Right ventricle myocardium superior (tissue), 1 donor: ENCODE measurements around the gene ZIM2. TPM values are rescaled to one million over a fixed set of nuclear protein-coding genes. Genes with fewer than 3 reads are reported as not detected.
A peak's percentile ranks its signal among the peaks of the same experiment; 100 is the strongest.

ENCODE experiments used
- ATAC-seq: fragments of 200-7000 bp; cut with Tn5 transposase; one replicate; pipeline ENCODE4 v1.9.1; 2020; ENCODE audit warnings: mild to moderate bottlenecking; ENCODE audit not compliant: poor library complexity
- DNase-seq: peaks from one replicate; pipeline ENCODE4 v3.0.0-alpha.2; 2020
- intact Hi-C: fragments of 100-400 bp; cut with DNase I; formaldehyde crosslinking; loops from one replicate; pipeline ENCODE4 v1.11.2; 2022
- total RNA-seq: library from RNA; stranded (reverse); fragmentation: NEBNext Ultra II Directional; extraction: Animal tissue kit (Norgen Biotek cat#: 25700); gene quantifications from one replicate; pipeline ENCODE4 v1.2.1, GENCODE V29; 2021
- donor health status: DM: no; HTN: yes; CAD: no; lungs with severe emphysema.

Gene ZIM2
- total RNA-seq, 1 donor from 2014 or later = not detected

GRCh38 chr19:56841193-56841543 is 642 bp upstream of the ZIM2 start:
- intact Hi-C loops = no loop called here
- DNase-seq (no peak), ATAC-seq (no peak)

- peak; percentile 95 for DNase-seq
- peak; percentile 64 for ATAC-seq
- intact Hi-C loops = no loop called here
Measured at GRCh38 chr19:56839652-56840450, 675 bp downstream of the ZIM2 start.

DNA sequence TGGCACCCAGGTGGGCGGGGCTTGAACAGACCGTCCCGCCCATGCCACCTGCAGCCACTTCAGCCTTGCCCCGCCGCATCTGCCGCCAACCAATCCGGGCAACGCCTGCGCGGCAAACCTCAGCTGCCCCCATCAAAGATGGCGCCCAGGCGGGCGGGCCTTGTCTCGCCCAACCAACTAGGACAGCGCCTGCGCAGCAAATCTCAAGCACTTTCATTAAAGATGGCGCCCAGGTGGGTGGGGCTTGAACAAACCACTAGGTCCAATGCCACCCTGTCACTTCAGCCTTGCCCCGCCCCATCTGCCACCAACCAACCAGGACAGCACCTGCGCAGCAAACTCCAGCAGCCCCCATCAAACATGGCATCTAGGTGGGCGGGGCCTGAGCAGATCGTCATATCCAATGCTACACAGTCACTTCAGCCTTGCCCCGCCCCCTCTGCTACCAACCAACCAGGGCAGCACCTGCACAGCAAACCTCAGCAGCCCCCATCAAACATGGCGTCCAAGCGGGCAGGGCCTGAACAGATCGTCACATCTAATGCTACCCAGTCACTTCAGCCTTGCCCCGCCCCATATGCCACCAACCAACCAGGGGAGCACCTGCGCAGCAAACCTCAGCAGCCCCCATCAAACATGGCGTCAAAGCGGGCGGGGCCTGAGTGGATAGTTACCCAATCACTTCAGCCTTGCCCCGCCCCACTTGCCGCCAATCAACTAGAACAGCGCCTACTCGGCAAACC is 1.4 kb downstream of the ZIM2 start:
- DNase-seq (peak; percentile 97), ATAC-seq (peak; percentile 68)
- intact Hi-C loops = no loop called here

GRCh38 chr19:56838024-56838908 is 2.3 kb downstream of the ZIM2 start:
- peak; percentile 82 for DNase-seq
- ATAC-seq = peak; percentile 52
- intact Hi-C loops = no loop called here

DNA sequence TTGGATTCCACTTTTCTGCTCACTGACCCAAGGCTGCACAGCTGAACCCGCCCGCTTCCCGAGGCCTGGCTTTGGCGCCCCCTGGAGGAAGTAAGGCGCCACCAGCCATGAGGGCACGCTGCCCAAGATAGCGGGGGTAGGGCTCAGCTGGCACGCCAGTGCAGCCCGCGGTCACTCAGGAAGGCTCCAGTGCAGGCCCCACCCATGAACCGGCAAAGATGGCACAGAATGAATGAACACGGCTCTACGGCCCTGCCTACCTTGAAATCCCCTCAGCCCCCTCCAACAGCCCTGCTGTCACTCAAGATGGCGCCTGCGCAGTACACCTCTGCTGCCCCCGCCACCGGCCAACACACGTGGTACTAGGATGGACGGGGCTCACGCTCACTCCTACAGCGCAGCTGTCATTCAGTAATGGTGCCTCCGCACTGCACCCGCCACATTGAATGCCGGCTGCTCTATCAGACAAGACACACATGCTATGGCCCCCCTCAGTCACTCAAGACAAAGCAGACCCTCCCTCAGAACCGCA is 3.0 kb downstream of the ZIM2 start:
- ATAC-seq (peak; percentile 51), DNase-seq (peak; percentile 85)
- intact Hi-C loops = no loop called here

GRCh38 chr19:56837004-56837403 is 3.5 kb downstream of the ZIM2 start:
- DNase-seq (no peak), ATAC-seq (no peak)
- intact Hi-C loops = no loop called here

DNA sequence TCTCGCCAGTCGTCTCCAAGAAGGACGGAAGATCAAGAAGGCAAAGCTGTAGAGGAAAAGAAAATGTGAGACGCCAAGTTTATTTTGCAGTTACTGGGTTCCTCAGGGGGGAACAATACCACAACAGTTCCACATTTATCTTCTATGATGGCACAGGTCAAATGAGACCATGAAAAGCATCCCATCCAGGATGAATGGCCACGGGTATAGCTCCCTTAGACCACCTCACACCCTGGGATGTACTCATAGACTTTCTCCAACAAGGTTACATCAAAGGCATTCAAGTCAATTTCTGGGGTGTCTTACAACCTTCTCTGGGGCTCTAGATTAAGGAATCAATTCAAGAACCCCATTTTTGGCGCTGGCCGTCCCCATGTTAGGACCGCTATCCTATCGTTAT is 4.5 kb downstream of the ZIM2 start:
- intact Hi-C loops = no loop called here
- no peak for DNase-seq
- ATAC-seq = no peak

DNA sequence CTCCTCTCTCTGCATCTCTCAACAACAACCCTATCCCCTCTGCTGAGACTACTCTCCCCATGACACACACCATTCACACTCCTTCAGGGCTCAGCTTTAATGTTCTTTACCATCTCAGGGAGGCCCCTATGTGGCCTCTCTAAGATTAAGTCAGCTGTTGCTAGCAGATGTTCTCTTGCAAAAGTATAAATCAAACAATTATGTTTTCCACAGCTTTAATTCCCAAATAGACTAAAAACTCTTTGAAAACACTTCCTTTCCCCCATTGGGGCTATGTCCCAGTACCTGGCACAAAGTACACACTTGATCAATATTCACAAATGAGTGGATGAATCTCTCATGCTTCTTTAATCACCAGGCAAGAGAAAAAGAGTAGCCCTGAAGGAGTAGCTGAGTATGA is 5.1 kb downstream of the ZIM2 start:
- intact Hi-C loops = no loop called here
- DNase-seq (no peak), ATAC-seq (no peak)

- no peak for DNase-seq
- no peak for ATAC-seq
- intact Hi-C loops = no loop called here
Measured at GRCh38 chr19:56834564-56835375, 5.8 kb downstream of the ZIM2 start.

DNA sequence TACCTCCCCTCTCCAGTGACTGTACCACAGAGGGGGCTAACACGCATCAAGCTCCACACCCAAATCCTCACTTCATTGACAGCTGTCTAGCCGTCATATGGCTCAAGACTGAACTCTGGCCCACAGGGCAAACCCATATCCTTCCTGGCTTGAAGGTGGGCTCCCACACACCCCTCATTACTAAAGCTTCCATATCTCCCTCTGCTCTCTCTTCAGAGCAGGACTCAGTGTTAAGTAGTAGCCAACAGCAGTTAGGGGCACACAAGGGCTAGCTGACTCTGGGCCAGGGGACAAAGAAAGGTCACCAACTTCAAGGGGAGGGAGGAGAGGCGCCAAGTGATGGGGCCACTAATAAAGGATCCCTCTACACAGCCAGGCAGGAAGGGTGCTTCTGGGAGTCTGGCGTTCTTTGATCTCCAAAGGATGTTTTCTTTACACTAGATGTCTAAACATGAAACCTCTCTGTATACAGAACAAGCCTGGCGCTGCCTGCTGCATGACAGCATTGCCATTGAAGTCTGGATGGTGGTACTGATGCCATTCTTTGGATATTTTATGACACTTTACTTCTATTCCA is 8.1 kb downstream of the ZIM2 start:
- DNase-seq = no peak
- no peak for ATAC-seq
- intact Hi-C loops = no loop called here

DNA sequence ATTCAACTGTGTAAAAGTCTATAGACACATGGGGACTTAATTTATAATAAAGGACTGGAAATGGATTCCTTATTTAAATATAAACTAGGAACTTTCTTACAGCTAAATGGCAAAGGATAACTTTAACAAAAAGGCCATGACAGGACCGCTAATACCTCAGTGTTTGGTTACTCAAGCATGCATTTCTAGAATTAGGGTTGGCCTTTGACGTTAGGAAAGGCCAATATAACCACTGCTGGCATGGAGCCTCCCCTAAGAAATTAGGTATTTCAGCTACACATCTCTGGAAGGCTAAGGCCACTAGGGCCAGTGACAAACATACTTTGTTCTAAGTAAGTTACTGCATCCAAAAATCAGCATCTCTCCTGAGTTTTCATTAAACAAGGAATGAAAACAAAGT is 9.3 kb downstream of the ZIM2 start:
- intact Hi-C loops = no loop called here
- ATAC-seq = no peak
- DNase-seq = no peak

- ATAC-seq (no peak), DNase-seq (no peak)
- intact Hi-C loops = no loop called here
Measured at GRCh38 chr19:56829596-56829995, 10.9 kb downstream of the ZIM2 start.

DNA sequence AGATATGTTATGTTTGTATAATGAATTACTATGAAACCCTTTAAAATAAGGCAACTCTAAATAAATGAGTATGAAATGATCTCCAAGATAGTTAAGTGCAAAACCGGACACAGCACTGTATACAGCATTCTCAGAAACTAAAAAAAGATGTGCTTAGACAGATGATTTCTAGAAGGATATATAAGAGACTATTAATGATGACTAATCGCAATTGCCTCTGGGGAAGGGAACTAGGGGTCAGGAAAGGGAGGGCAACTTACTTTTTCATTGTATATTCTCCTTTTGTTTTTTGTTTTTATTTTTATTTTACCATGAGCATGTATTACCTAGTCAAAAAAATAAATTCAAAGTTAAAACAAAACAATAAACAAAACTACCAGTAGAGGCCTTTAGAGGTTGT is 12.8 kb downstream of the ZIM2 start:
- ATAC-seq (no peak), DNase-seq (no peak)
- intact Hi-C loops = no loop called here

GRCh38 chr19:56823956-56824355 is 16.6 kb downstream of the ZIM2 start:
- intact Hi-C loops = no loop called here
- DNase-seq (no peak), ATAC-seq (no peak)

DNA sequence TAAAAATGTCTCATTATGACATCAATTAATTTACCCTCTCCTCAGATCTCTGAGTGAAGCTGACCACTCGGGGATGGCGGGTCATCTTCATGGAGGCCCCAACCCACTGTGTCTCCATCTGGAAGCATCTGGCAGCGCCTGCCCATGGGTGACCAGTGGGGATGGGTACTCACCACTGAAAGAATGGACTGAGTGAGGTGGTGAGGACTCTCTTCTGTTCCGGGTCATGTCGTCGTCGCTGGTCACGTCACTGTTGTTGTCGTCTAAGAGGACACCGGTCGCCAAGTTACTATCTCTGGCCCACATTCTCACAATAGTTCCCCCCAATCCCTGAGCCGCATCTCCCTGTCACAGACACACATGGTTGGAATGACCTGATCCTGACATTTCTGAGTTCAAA is 17.1 kb downstream of the ZIM2 start:
- DNase-seq (no peak), ATAC-seq (no peak)
- intact Hi-C loops = no loop called here

GRCh38 chr19:56822755-56823154 is 17.8 kb downstream of the ZIM2 start:
- ATAC-seq (no peak), DNase-seq (no peak)
- intact Hi-C loops = no loop called here

GRCh38 chr19:56821675-56822074 is 18.9 kb downstream of the ZIM2 start:
- ATAC-seq (no peak), DNase-seq (no peak)
- intact Hi-C loops = no loop called here

GRCh38 chr19:56821209-56821608 is 19.3 kb downstream of the ZIM2 start:
- intact Hi-C loops = no loop called here
- DNase-seq = no peak
- no peak for ATAC-seq
